HG02852 (cell line): Measurements from ENCODE around the gene RPE.

Experiments used
- ATAC-seq: cut with Tn5 transposase; IDR thresholded peaks from one replicate; pipeline ENCODE4 v1.9.1; 2021; ENCODE audit warnings: mild to moderate bottlenecking, moderate library complexity; ENCODE audit not compliant: unreplicated experiment

Gene RPE

GRCh38 chr2:210002158-210003157 lies at the start of gene RPE:
TSS of gene RPE (plus strand) at chr2:210002638. CDS start at chr2:210002662, 24 bp downstream.
- ATAC-seq, result peak; percentile 99

- no peak for ATAC-seq
Observed at GRCh38 chr2:209956271-209956670, 46.2 kb upstream of the RPE start.

DNA sequence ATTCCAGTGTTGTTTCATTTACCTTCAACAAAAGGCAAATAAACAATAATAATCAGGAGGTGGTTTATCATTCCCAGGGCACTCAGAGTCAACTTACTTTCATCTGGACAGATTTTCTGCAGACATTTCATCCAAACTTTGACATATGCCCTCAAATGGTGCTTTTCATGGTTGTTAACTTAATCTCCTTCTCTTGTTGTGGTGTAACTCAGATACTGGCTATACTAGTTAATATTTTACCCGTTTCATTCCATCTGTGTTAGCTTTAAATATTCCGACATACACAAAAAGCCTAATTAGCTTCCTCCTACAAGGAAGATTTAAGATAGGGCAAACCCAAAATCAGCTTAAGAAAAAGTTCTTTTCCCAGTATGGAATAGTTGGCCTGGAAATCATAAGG lies 44.4 kb upstream of the RPE start:
- no peak for ATAC-seq

DNA sequence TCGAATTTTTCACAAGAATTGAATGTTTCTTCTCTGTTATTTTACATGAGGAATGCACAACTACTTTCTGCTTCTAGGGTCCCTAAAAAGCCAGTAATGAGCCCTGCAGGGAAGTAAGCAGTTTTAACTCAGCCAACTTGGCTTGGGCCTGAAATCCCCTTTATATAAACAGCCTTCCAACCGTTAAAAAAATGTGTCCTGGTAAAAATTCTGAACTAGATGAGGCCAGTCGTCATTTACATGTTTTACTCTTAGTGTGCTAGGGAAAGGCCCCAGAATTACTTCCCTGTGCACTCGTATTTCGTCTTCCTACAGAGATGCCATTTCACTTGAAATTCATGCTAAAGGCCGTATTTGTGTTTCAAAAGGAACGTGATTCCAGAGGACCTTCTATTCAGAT lies 42.4 kb upstream of the RPE start:
- ATAC-seq, result peak; percentile 39

DNA sequence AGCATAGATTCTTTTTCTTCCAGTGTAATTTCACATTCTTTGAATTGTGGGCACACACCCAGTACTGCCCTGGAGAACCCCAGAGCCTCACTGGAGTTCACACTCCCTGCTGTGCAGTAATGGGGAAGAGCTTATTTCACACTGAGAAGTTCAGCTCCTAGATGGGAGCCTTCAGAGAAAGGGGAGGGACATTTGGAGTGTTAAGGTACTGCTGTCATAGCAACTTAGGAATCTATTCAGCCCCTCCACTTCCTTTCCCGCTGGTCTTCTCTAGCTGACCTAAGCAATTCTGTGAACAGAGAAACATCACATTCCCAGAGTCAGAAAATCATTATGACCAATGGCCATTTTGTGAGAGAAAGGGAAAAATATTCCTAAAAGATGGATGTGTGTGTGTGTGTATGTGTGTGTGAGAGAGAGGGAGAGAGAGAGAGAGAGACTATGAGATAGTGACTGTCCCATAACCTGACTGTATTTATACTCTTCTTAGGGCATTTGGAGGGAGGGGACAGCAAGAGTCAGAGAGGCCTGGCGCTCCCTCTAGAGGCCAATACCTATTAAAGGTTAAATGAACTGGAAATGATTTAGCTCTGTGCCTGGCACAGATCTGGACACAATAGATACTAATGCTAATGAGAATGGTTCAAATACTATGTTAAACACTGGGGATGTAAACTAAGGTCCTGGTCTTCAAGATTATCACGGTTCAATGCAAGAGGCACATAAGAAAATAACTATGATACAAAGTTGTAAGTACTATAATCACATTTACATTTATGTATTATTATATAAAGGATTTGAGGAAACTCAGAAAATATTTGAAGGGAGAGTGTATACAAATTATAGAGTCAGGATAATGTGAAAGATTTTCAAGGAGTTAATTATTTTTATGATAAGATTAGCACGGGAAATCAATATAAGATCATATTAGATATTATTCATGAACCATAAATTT lies 41.5 kb upstream of the RPE start:
- peak; percentile 82 for ATAC-seq

GRCh38 chr2:209965723-209966122 lies 36.7 kb upstream of the RPE start:
- ATAC-seq, result no peak

- no peak for ATAC-seq
Observed at GRCh38 chr2:209969692-209970091, 32.7 kb upstream of the RPE start.

DNA sequence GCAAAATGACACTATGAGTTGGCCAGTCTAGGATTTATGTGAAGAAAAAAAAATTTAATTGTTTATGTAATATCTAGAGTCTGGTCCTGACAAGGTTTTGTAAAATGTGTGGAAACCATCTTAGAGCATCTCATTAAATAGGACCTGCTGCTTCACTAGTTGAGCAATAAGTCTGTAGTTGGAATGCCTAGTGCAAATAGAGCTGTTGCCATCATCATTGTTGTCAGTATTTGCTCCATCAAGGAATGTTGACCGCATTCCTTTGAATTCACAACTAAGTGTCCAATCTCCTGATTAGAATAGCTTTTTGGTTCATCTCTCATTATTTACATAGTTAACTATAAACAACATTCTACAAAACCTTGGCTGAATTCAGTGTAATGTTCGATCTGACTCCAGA lies 32.2 kb upstream of the RPE start:
- no peak for ATAC-seq

DNA sequence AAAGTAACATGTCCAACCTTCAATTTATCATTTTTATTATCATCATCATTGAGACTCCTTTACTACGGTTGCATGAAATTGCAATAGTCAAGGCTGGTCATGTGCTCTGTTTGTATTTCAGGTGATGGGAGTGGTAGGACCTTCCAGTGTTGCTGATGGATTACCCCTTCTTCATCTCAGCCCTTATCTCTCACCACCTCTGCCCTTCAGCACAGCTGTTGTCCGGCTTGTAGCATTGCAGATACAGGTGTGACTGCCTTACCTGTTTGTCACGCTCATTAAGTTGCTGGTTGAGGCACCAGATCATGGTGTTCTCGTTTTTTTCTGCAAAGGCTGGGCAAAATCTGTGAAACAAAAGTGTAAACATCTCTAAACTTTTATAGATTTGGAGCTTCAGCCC lies 31.7 kb upstream of the RPE start:
- ATAC-seq, result no peak

DNA sequence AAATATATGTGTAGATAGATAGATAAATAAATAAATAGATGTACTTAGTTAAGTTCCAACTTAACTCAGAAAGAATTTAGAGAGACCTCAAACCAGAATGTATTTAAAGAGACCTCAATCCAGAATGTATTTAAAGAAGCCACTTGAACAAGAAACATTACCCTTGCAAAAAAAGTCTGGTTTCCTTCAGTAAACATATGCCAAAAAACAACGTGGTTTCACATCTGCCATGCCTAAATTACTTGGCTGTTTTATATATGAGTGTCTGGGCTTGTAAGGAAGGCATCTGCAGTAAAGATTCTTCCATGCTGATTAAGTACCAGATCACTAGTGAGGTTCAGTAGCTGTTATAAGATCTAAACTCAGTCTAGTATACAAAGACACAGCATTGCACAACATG lies 29.1 kb upstream of the RPE start:
- ATAC-seq, result no peak

DNA sequence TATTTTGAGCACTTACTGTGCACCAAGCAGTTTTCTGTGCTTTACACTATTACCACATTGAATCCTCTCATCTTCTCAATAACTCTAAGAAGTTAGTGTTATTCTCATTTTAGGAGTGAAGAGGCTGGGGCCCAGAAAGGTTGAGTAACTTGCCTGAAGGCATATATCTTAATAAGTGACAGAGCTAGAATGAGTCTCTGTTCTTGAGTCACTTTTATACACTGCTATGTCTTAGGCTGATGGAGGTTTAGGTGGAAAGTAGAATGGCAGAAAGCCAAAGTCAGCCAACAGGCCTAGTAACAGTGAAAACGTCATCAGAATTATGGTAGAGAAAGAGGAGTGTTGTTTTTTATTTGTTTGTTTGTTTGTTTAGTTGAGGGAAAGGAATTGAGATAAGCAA lies 27.9 kb upstream of the RPE start:
- ATAC-seq, result no peak

GRCh38 chr2:209976698-209977385 lies 25.6 kb upstream of the RPE start:
- ATAC-seq, result no peak

DNA sequence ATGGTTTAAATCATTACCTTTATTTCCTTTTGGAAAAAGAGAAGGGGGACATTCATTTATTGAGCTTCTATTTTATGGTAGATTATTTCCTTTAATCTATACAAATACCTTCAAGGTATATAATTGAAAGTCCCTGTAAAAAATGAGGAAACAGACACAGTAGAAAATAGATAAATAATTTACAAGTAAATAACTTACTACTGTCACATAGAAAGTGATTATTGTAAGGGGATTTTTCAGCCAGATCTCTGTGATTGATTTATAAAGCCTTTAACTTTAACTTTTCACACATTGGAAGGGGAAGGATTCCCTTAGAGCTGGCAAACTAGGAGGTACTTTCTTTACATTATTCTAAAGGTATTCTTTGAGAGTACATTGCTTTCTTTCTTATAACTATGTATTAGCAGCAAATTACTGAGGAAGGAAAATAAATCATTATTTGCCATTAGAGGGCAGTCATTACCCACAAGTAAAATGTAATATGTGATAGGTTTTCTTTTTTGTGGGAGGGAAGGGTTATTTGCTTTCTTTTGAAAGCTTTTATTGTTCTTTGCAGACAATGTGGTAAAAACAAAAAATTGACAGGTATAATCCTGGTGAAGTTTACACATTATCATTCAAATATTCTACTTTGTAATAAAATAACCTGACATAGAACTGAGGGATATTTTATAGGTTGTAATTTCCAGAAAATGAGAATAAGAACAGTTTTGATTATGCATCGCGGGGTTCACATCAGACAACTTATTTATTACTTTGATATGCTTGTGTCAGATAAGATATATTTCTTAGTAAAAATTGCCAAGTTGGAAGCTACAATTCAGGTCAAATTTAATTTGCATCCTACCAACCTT lies 24.8 kb upstream of the RPE start:
- peak; percentile 61 for ATAC-seq

- no peak for ATAC-seq
Observed at GRCh38 chr2:209984291-209984690, 18.1 kb upstream of the RPE start.

- no peak for ATAC-seq
Observed at GRCh38 chr2:209985874-209986273, 16.6 kb upstream of the RPE start.

GRCh38 chr2:209986415-209986814 lies 16.0 kb upstream of the RPE start:
- ATAC-seq, result no peak

DNA sequence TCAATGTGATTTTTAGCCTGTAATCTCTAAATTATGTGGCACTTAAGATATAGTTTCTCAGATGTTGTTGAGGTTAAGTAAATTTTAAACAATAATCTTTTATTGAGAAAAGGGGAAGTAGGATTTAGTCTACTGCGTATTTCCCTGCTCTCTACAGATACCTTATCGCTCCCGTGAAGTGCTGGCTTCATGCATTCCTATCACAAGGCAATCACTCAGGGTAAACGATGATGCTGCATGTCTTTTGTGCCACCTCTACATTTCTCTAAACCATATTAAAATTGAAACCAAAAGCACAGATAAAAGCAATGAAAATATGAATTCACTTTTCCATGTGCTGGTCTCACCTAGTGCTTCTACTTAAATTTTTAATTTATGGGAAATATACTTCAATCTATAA lies 14.4 kb upstream of the RPE start:
- no peak for ATAC-seq

- ATAC-seq, result no peak
Observed at GRCh38 chr2:209990838-209991237, 11.6 kb upstream of the RPE start.

DNA sequence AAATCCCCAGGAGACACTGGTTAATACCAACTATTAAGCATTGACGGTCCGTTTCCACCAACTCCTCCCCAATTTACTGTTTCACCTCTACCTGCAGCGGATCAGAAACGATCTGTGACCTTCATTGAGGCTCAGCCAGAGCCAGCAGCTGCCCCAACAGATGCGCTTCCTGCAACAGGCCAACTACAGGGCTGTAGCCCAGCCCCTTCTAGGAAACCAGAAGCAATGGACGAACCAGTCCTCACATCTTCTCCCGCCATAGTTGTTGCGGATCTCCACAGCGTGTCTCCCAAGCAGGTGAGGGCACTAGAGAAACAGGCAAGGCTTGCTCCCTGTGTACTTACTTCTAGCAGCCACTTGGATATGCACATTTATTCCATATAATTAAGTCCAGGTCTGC lies 8.5 kb upstream of the RPE start:
- no peak for ATAC-seq

- no peak for ATAC-seq
Observed at GRCh38 chr2:209998596-209998995, 3.8 kb upstream of the RPE start.
